Spleen (tissue), 7 donors: ENCODE data around the gene SMAD6.

Source experiments
- POLR2A ChIP-seq, 3 donors: fragments of 450-650 bp; IDR thresholded peaks; one replicate each; pipeline ENCODE4 v1.5.1; 2017; ENCODE audit warnings: antibody characterized with exemption in 3 of 3, mild to moderate bottlenecking in 1 of 3
- POLR2AphosphoS5 ChIP-seq, 3 donors: sonication (generic); formaldehyde crosslinking; IDR thresholded peaks; one replicate each; pipeline ENCODE4 v1.5.1; 2017; ENCODE audit warnings: antibody characterized with exemption in 3 of 3
- TF ChIP-seq, protein P1 (sequence below), 11 experiments: fragments of 200-600 bp in 7 of 11; fragments of 450-650 bp in 4 of 11; sonication (generic) in 4 of 11; IDR thresholded peaks in 8 of 11; conservative IDR thresholded peaks in 3 of 11; 1 replicate in 7 of 11; 2 replicates in 4 of 11; pipeline versions ENCODE4 v1.4.0 to v1.8.0; 2016 to 2021; ENCODE audit warnings: antibody characterized with exemption in 11 of 11, inconsistent platforms in 4 of 11, mild to moderate bottlenecking in 1 of 11
- donor health status: DM: no; HTN: no; CAD: no; lungs with moderate emphysema.
- donor health status: DM: no; HTN: no; CAD: no.
- donor health status: DM: no; HTN: no; CAD: no.

DNA sequence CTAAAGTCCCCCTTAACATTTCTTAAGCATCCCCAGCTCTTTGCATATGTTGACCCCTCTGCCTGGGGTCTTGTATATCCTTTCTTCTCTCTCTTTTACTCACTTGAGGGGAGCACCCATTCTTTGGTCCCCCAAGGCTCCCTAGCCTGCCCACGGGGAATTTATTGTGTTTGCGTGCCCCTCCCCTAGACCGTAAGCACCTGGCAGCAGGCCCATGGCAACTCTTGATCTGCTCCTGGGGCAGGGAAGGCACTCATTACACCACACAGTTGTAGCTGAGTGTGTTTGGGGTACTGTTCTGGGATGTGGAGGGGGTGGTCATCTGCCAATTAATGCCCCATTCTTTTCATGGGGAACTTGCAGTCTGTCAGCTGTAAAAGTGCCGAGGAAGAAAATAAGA lies 27.3 kb upstream of the SMAD6 start:
- TF ChIP-seq POLR2A (IDR thresholded peaks at IDR 0.05), result no peak
- TF ChIP-seq, protein P1, sequence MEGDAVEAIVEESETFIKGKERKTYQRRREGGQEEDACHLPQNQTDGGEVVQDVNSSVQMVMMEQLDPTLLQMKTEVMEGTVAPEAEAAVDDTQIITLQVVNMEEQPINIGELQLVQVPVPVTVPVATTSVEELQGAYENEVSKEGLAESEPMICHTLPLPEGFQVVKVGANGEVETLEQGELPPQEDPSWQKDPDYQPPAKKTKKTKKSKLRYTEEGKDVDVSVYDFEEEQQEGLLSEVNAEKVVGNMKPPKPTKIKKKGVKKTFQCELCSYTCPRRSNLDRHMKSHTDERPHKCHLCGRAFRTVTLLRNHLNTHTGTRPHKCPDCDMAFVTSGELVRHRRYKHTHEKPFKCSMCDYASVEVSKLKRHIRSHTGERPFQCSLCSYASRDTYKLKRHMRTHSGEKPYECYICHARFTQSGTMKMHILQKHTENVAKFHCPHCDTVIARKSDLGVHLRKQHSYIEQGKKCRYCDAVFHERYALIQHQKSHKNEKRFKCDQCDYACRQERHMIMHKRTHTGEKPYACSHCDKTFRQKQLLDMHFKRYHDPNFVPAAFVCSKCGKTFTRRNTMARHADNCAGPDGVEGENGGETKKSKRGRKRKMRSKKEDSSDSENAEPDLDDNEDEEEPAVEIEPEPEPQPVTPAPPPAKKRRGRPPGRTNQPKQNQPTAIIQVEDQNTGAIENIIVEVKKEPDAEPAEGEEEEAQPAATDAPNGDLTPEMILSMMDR (IDR thresholded peaks at IDR 0.05 in 8 of 11, conservative IDR thresholded peaks at IDR 0.05 in 3 of 11), result no peak
- TF ChIP-seq POLR2AphosphoS5 (IDR thresholded peaks at IDR 0.05), result no peak
